Endodermal cell (in vitro differentiated cells): ENCODE data around the gene ZBTB16. TPM values are rescaled to one million over a fixed set of nuclear protein-coding genes. Genes with fewer than 3 reads are reported as not detected.

Source experiments
- DNase-seq: peaks from one replicate; pipeline ENCODE4 v3.0.0-alpha.2; 2017
- H3K27ac ChIP-seq: 2 replicates; pipeline ENCODE4 v1.5.1; 2013; ENCODE audit warnings: mild to moderate bottlenecking, low read depth, low read length, moderate library complexity
- H3K27me3 ChIP-seq: 2 replicates; pipeline ENCODE4 v1.6.1; 2013; ENCODE audit warnings: mild to moderate bottlenecking, low read length, moderate library complexity; ENCODE audit not compliant: insufficient read depth, control insufficient read depth, poor library complexity, severe bottlenecking
- H3K36me3 ChIP-seq: 2 replicates; pipeline ENCODE4 v1.7.0; 2013; ENCODE audit warnings: mild to moderate bottlenecking, low read length, moderate library complexity; ENCODE audit not compliant: control insufficient read depth, insufficient read depth
- H3K4me1 ChIP-seq: one replicate; pipeline ENCODE4 v1.7.0; 2013; ENCODE audit warnings: low read length; ENCODE audit not compliant: control insufficient read depth, insufficient read depth
- H3K4me3 ChIP-seq: 2 replicates; pipeline ENCODE4 v1.5.1; 2013; ENCODE audit warnings: mild to moderate bottlenecking, low read length, moderate library complexity
- H3K9ac ChIP-seq: 2 replicates; pipeline ENCODE4 v1.6.1; 2013; ENCODE audit warnings: mild to moderate bottlenecking, low read length, moderate library complexity; ENCODE audit not compliant: poor library complexity, severe bottlenecking; ENCODE audit errors: extremely low read depth
- H3K9me3 ChIP-seq: 2 replicates; pipeline ENCODE4 v1.6.1; 2013; ENCODE audit warnings: mild to moderate bottlenecking, low read length, moderate library complexity; ENCODE audit not compliant: control insufficient read depth
- H3K27ac Mint-ChIP-seq: 2 replicates; pipeline ENCODE4 v1.8.0; 2020; ENCODE audit warnings: mixed read lengths
- H3K27me3 Mint-ChIP-seq: 2 replicates; pipeline ENCODE4 v1.8.0; 2021; ENCODE audit warnings: mild to moderate bottlenecking, mixed read lengths; ENCODE audit not compliant: insufficient read depth
- H3K36me3 Mint-ChIP-seq: 2 replicates; pipeline ENCODE4 v1.8.0; 2020; ENCODE audit warnings: low read depth, mixed read lengths
- H3K4me1 Mint-ChIP-seq: 2 replicates; pipeline ENCODE4 v1.8.0; 2020; ENCODE audit warnings: mixed read lengths
- H3K4me3 Mint-ChIP-seq: 2 replicates; pipeline ENCODE4 v1.8.0; 2020; ENCODE audit warnings: mild to moderate bottlenecking, moderate library complexity, mixed read lengths
- H3K9me3 Mint-ChIP-seq: 2 replicates; pipeline ENCODE4 v1.8.0; 2020; ENCODE audit warnings: mild to moderate bottlenecking, mixed read lengths
- WGBS, 2 experiments: methylation state at CpG; one replicate each; pipeline versions ENCODE4 v1.1.5 to v1.1.7; 2013; ENCODE audit warnings: missing lambda C conversion rate in 2 of 2, mixed read lengths in 1 of 2; ENCODE audit not compliant: insufficient coverage in 1 of 2, insufficient read length in 1 of 2; 5-methylcytosine and 5-hydroxymethylcytosine counted together
- total RNA-seq, 2 donors: library from RNA; stranded (reverse); fragmentation: NEBNext Ultra II Directional in 1 of 2; extraction: Animal tissue kit (Norgen Biotek cat#: 25700) in 1 of 2; gene quantifications; 2 replicates in 1 of 2; 3 replicates in 1 of 2; pipeline ENCODE4 v1.2.1, GENCODE V29; 2021
- TF ChIP-seq, protein P1 (sequence below): fragments of 200-600 bp; sonication (generic); conservative IDR thresholded peaks from 2 replicates; pipeline ENCODE4 v1.5.0; 2021; ENCODE audit warnings: antibody characterized with exemption, mild to moderate bottlenecking

Gene ZBTB16
- total RNA-seq, 2 donors from 2014 or later, result 4.1 to 5.8 TPM

DNA sequence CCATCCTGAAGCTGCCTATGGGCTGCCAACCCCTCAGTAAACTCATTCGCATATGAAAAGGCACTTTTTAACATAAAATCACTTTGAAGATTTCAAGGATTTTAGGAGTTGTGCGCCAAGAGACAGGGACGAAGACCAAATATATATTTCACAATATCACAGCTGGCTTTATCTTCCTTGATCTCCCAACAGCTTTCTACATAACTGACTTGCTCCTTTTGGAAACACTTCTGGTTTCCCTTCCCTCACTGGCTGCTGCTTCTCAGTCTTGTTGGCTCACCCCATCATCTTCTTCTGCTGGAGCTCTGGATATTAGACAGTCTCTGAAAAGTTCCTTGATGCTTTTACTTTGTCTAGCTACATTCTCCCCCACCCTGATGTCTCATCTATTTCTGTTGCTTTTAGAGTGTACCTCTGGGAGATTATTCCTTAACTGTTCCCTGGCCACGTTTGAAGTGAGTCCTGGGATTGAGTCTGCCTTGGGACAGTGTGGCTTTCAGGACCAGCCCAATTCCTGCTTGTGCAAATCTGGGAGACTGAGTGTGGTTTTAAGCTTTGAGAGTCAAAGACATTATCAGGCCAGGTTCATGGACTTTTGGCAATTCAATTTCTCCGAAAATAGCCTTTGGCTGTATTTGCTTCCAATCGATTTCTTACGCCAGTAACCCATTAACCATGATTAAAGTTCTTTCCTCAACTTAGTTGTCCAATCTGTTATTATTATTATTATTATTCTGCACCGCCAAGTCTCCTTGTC, 205.8 kb downstream of the ZBTB16 start:
- Histone ChIP-seq H3K9me3 (no peaks in the 10 kb centered on the region), H3K36me3 (no peaks in the 10 kb centered on the region), H3K4me1 (no peaks in the 10 kb centered on the region), H3K27ac (no peak overlapping the region), H3K9ac (no peak overlapping the region), H3K27me3 (no peaks in the 10 kb centered on the region), H3K4me3 (no peak overlapping the region)
- Mint-ChIP-seq H3K4me1 (no peaks in the 10 kb centered on the region), H3K9me3 (no peaks in the 10 kb centered on the region), H3K27me3 (no peaks in the 10 kb centered on the region), H3K27ac (no peak overlapping the region), H3K36me3 (no peaks in the 10 kb centered on the region), H3K4me3 (no peak overlapping the region)
- TF ChIP-seq, protein P1, sequence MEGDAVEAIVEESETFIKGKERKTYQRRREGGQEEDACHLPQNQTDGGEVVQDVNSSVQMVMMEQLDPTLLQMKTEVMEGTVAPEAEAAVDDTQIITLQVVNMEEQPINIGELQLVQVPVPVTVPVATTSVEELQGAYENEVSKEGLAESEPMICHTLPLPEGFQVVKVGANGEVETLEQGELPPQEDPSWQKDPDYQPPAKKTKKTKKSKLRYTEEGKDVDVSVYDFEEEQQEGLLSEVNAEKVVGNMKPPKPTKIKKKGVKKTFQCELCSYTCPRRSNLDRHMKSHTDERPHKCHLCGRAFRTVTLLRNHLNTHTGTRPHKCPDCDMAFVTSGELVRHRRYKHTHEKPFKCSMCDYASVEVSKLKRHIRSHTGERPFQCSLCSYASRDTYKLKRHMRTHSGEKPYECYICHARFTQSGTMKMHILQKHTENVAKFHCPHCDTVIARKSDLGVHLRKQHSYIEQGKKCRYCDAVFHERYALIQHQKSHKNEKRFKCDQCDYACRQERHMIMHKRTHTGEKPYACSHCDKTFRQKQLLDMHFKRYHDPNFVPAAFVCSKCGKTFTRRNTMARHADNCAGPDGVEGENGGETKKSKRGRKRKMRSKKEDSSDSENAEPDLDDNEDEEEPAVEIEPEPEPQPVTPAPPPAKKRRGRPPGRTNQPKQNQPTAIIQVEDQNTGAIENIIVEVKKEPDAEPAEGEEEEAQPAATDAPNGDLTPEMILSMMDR, result no peak
- 81 to 85% methylated on average over 7 to 8 of the region's 8 CpGs for WGBS, 2 experiments
- DNase-seq, result peak; percentile 13

DNA sequence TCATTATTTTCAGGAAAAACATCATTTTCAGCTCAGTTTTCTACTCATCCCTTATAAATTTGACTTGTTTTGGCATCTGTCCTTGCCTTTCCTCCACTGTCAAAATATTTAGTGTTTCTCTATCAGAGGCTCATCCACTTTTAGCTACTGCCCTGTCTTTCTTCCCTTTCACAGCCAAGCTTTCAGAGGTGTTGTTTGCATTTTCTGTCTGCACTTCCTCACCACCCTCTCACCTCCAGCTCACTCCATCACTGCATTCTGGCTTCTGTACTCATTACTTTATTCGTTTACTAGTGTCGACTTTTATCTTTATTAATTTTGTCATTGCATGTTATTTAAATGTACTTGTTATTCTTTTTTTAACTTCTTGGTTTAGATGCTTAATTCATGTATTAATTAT, 210.0 kb downstream of the ZBTB16 start:
- Histone ChIP-seq H3K4me3 (no peak overlapping the region), H3K4me1 (no peaks in the 10 kb centered on the region), H3K9ac (no peak overlapping the region), H3K27me3 (peaks cover 6% of the 10 kb centered on the region), H3K9me3 (no peaks in the 10 kb centered on the region), H3K36me3 (no peaks in the 10 kb centered on the region), H3K27ac (no peak overlapping the region)
- Mint-ChIP-seq H3K27ac (no peak overlapping the region), H3K36me3 (no peaks in the 10 kb centered on the region), H3K9me3 (no peaks in the 10 kb centered on the region), H3K27me3 (peaks cover 27% of the 10 kb centered on the region), H3K4me3 (no peak overlapping the region), H3K4me1 (no peaks in the 10 kb centered on the region)
- TF ChIP-seq, protein P1, result no peak
- WGBS, 2 experiments, result 100% methylated on average over 2 of the region's 2 CpGs; no CpG with 5 or more reads in 1 of the 2 experiments
- DNase-seq, result no peak

DNA sequence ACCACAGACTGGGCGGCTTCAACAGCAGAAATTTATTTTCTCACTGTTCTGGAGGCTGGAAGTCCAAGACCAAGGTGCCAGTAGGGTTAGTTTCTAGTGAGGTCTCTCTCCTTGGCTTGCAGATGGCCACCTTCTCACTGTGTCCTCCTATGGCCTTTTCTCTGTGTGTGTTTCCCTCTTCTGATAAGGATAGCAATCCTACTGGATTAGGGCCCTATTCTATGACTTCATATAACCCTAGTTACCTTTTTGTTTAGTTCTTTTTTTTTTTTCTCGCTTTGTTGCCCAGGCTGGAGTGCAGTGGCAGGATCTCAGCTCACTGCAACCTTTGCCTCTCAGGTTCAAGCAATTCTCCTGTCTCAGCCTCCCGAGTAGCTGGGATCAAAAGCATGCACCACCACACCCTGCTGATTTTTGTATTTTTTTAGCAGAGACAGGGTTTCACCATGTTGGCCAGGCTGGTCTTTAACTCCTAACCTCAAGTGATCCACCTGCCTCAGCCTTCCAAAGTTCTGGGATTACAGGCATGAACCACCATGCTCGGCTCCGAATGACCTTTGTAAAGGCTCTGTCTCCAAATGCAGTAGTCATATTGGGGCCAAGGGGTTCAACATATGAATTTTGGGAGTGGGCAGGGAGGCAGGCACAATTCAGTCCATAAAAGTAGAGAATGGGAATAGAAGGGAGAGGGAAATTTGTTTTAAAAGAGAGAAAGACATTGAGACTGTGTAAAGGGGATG, 211.2 kb downstream of the ZBTB16 start:
- H3K9ac ChIP-seq, result no peak overlapping the region
- H3K4me1 ChIP-seq, result no peaks in the 10 kb centered on the region
- no peak overlapping the region for H3K27ac ChIP-seq
- H3K4me3 Mint-ChIP-seq, result no peak overlapping the region
- H3K4me3 ChIP-seq, result no peak overlapping the region
- WGBS, 2 experiments, result 86 to 96% methylated on average over 4 to 5 of the region's 5 CpGs
- no peaks in the 10 kb centered on the region for H3K36me3 Mint-ChIP-seq
- H3K9me3 Mint-ChIP-seq, result no peaks in the 10 kb centered on the region
- H3K36me3 ChIP-seq, result no peaks in the 10 kb centered on the region
- no peaks in the 10 kb centered on the region for H3K9me3 ChIP-seq
- peaks cover 35% of the 10 kb centered on the region for H3K27me3 Mint-ChIP-seq
- H3K27me3 ChIP-seq, result peaks cover 12% of the 10 kb centered on the region
- TF ChIP-seq, protein P1, result no peak
- H3K4me1 Mint-ChIP-seq, result no peaks in the 10 kb centered on the region
- H3K27ac Mint-ChIP-seq, result no peak overlapping the region
- no peak for DNase-seq
